Osteoblast (primary cell): ENCODE measurements around the gene RPP38. TPM values are rescaled to one million over a fixed set of nuclear protein-coding genes. Genes with fewer than 3 reads are reported as not detected.
A peak's percentile ranks its signal among the peaks of the same experiment; 100 is the strongest.

Source experiments
- DNase-seq: peaks from one replicate; pipeline ENCODE4 v3.0.0; 2011; ENCODE audit warnings: low spot score, mixed read lengths; ENCODE audit not compliant: insufficient read length; ENCODE audit errors: missing footprints
- H2AFZ ChIP-seq: 2 replicates; pipeline ENCODE4 v1.6.0; 2011; ENCODE audit warnings: mild to moderate bottlenecking, low read length
- H3K27ac ChIP-seq: 2 replicates; pipeline ENCODE4 v1.5.1; 2011; ENCODE audit warnings: mild to moderate bottlenecking, low read depth, low read length, moderate library complexity
- H3K27me3 ChIP-seq: 2 replicates; pipeline ENCODE4 v1.6.0; 2012; ENCODE audit warnings: mild to moderate bottlenecking, control low read depth, inconsistent platforms, low read length, moderate library complexity; ENCODE audit not compliant: insufficient read depth
- H3K36me3 ChIP-seq: 2 replicates; pipeline ENCODE4 v1.5.1; 2011; ENCODE audit warnings: mild to moderate bottlenecking, low read length, control low read depth, moderate library complexity; ENCODE audit not compliant: insufficient read depth
- H3K4me1 ChIP-seq: 2 replicates; pipeline ENCODE4 v1.5.1; 2011; ENCODE audit warnings: mild to moderate bottlenecking, low read length, control low read depth, moderate library complexity; ENCODE audit not compliant: insufficient read depth
- H3K4me2 ChIP-seq: 2 replicates; pipeline ENCODE4 v1.6.0; 2011; ENCODE audit warnings: mild to moderate bottlenecking, low read length; ENCODE audit not compliant: insufficient read depth
- H3K4me3 ChIP-seq: fragments of 200-600 bp; sonication (generic); 3 replicates; pipeline ENCODE4 v1.5.1; 2012; ENCODE audit warnings: mild to moderate bottlenecking, low read length, inconsistent platforms; ENCODE audit not compliant: insufficient read depth
- H3K79me2 ChIP-seq: 2 replicates; pipeline ENCODE4 v1.6.0; 2012; ENCODE audit warnings: mild to moderate bottlenecking, low read length, control low read depth, inconsistent platforms; ENCODE audit not compliant: insufficient read depth
- H3K9me3 ChIP-seq: 2 replicates; pipeline ENCODE4 v1.5.1; 2011; ENCODE audit warnings: low read depth, low read length, control low read depth
- H4K20me1 ChIP-seq: 2 replicates; pipeline ENCODE4 v1.6.0; 2012; ENCODE audit warnings: mild to moderate bottlenecking, low read length, control low read depth; ENCODE audit not compliant: insufficient read depth
- CTCF ChIP-seq: IDR thresholded peaks from 2 replicates; pipeline ENCODE4 v1.5.1; 2011; ENCODE audit warnings: mild to moderate bottlenecking, low read depth, low read length, moderate library complexity; ENCODE audit errors: extremely low read depth
- total RNA-seq: library from RNA; depleted of rRNA; stranded (reverse); fragments of >200 nt; gene quantifications from 2 replicates; pipeline ENCODE4 v1.2.3, GENCODE V29; 2012

The RPP38 gene
- total RNA-seq, 1 donor = 16.6 TPM

- Histone ChIP-seq H3K79me2 (peaks cover 51% of the 10 kb centered on the region), H4K20me1 (no peaks in the 10 kb centered on the region)
Measured at GRCh38 chr10:15136129-15137035, 39.2 kb downstream of the RPP38 start.

GRCh38 chr10:15137036-15137359, 39.8 kb downstream of the RPP38 start:
- Histone ChIP-seq H3K36me3 (peaks cover 51% of the 10 kb centered on the region), H3K9me3 (no peaks in the 10 kb centered on the region), H3K79me2 (peaks cover 58% of the 10 kb centered on the region), H2AFZ (no peak overlapping the region), H3K27me3 (no peaks in the 10 kb centered on the region), H4K20me1 (peaks cover under 1% of the 10 kb centered on the region), H3K27ac (peak overlapping the region; percentile 72), H3K4me1 (peaks cover 19% of the 10 kb centered on the region), H3K4me2 (no peak overlapping the region), H3K4me3 (no peak overlapping the region)
- TF ChIP-seq CTCF = no peak
- no peak for DNase-seq

More at GRCh38 chr10:15136129-15137035, 39.2 kb downstream of the RPP38 start:
- no peaks in the 10 kb centered on the region for H3K9me3 ChIP-seq
- no peak overlapping the region for H3K4me2 ChIP-seq
- no peak for DNase-seq
- peaks cover 14% of the 10 kb centered on the region for H3K4me1 ChIP-seq
- H3K27me3 ChIP-seq = no peaks in the 10 kb centered on the region
- peak overlapping the region; percentile 72 for H3K27ac ChIP-seq
- TF ChIP-seq CTCF = no peak
- H3K36me3 ChIP-seq = peaks cover 53% of the 10 kb centered on the region
- H2AFZ ChIP-seq = no peak overlapping the region
- no peak overlapping the region for H3K4me3 ChIP-seq

- no peaks in the 10 kb centered on the region for H3K27me3 ChIP-seq
- peaks cover 46% of the 10 kb centered on the region for H3K36me3 ChIP-seq
- H3K27ac ChIP-seq = peak overlapping the region; percentile 72
- no peak overlapping the region for H2AFZ ChIP-seq
- no peaks in the 10 kb centered on the region for H3K9me3 ChIP-seq
- H3K4me3 ChIP-seq = no peak overlapping the region
- peaks cover 64% of the 10 kb centered on the region for H3K79me2 ChIP-seq
- no peak overlapping the region for H3K4me2 ChIP-seq
- H3K4me1 ChIP-seq = peaks cover 19% of the 10 kb centered on the region
- DNase-seq = no peak
- peaks cover 5% of the 10 kb centered on the region for H4K20me1 ChIP-seq
- TF ChIP-seq CTCF = no peak
Measured at GRCh38 chr10:15137636-15138035, 40.5 kb downstream of the RPP38 start.

GRCh38 chr10:15140698-15141097, 43.5 kb downstream of the RPP38 start:
- Histone ChIP-seq H3K4me2 (no peak overlapping the region), H3K79me2 (peaks cover 90% of the 10 kb centered on the region), H3K27ac (peak overlapping the region; percentile 30), H3K4me1 (peaks cover 26% of the 10 kb centered on the region), H3K36me3 (peaks cover 22% of the 10 kb centered on the region), H3K27me3 (no peaks in the 10 kb centered on the region), H3K9me3 (no peaks in the 10 kb centered on the region), H3K4me3 (no peak overlapping the region), H4K20me1 (peaks cover 11% of the 10 kb centered on the region), H2AFZ (no peak overlapping the region)
- TF ChIP-seq CTCF = no peak
- no peak for DNase-seq
